ENCODE measurements around the gene ATXN10.

GRCh38 chr22:45627489-45628233 lies 44.0 kb upstream of the ATXN10 start:
- TF ChIP-seq REST (IDR thresholded peaks at IDR 0.05; ENCODE audit: insufficient read depth in 1 of 2, low read depth in 2 of 2, low read length in 2 of 2) (no peak), SIN3A (IDR thresholded peaks at IDR 0.05; ENCODE audit: borderline replicate concordance, insufficient read depth, low read length) (no peak), POLR2AphosphoS5 (IDR thresholded peaks at IDR 0.05; ENCODE audit: low read depth, low read length) (no peak), TAF1 (IDR thresholded peaks at IDR 0.05; ENCODE audit: borderline replicate concordance, insufficient read depth, low read length) (no peak), FOXP2 (optimal IDR thresholded peaks at IDR 0.05; ENCODE audit: borderline replicate concordance, extremely low read depth, extremely low read length, insufficient read depth) (no peak)

All from PFSK-1 (cell line).